Fibroblast of skin of back (primary cell): Measurements from ENCODE around the gene WDR36.
A peak's percentile ranks its signal among the peaks of the same experiment; 100 is the strongest.

ENCODE experiments used
- DNase-seq: peaks from one replicate; pipeline ENCODE4 v3.0.0-alpha.2; 2013

WDR36 gene

DNA sequence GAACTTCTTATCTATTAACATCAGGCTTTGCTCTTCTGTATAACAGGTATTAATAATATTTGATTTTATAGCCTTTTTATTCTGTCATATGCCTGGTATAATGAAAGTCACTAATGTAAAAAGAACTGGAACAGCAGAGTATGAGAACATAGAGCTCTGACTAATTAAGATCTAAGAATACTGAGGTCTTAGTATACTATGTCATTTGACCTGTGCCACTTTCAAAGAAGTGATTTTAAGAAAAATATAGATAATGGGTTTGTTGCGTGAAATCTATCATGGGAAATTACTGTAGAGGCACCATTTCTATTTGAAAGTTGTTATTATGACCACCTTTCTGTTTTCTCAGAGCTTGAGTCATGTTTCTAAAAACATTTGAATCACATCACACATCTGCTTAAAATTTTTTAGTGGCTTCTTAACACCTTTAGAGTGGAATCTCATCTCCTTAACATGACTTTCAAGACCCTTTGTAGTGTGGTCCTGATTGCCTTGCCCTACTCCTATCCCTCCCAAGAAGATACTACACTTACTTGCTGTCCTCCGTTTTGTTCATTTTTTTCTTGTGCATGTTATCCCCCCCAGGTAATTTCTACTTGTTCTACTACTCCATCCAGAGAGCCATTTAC lies 14.3 kb downstream of the WDR36 start:
- no peak for DNase-seq

DNA sequence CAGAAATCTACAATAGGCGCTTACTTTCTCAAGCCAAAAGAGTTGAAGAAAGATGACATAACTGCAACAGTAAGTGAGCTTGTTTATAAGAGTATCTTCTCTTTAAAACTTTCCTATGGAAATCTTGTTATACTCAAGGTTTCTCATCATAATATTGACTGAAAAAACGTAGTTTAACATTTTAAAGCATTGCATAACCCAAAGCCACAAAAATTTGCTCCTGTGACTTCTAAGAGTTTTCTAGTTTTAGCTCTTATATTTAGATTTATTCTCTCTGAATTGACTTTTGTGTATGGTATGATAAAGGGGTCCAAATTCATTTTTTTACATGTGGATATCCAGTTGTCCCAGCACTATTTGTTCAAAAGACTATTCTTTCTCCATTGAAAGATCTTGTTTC lies 15.2 kb downstream of the WDR36 start:
- DNase-seq = no peak

DNA sequence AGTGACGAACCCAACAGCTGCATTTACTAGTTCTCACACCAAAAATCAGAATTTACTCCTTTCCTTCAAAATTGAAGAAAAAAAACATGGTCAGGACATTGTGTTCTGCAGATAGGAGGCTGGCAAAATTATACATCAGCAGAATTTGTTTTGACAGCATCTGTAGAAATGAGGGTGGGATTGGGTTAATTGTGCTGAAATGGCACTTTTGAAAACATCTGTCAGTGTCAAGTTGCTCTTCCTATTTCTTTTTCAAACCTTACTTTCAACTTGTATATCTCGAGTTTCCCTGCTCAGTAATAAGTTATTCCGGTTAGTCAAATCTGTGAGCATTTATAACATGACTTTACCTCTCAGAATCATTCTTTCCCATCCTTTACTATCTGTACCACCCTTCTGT lies 19.8 kb downstream of the WDR36 start:
- DNase-seq = no peak

DNA sequence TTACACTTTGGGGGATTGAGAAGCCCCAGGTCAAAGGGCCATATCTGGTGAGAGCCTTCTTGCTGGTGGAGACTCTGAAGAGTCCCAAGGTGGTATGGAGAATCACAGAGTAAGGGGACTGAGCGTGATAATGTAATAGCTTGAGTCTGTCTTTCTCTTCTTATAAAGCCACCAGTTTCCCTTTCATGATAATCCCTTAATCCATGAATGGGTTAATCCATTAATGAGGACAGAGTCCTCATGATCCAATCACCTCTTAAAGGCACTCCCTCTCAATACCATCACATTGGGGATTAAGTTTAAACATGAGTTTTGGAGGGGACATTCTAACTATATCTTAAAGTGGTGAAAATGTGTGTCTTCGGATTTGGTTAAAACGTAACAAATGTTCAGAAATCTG lies 21.5 kb downstream of the WDR36 start:
- no peak for DNase-seq

DNA sequence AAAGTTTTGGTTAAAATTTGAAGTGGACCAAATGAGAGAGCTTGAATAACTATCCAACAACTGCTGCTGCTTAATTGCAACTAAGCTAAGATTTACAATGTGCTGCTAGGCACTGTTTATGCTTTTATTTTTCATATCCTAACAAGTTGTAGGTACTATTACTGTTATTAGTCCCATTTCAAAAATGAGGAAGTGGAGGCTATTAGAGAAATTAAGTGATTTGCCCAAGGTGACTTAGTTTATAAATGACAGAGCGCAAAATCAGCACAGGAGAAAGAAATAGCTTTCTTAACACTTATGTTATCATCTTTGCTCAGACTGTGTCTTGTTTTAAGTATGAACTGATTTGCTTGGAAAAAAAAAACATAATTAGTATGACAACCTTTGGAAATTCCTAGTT lies 23.1 kb downstream of the WDR36 start:
- DNase-seq = no peak

DNA sequence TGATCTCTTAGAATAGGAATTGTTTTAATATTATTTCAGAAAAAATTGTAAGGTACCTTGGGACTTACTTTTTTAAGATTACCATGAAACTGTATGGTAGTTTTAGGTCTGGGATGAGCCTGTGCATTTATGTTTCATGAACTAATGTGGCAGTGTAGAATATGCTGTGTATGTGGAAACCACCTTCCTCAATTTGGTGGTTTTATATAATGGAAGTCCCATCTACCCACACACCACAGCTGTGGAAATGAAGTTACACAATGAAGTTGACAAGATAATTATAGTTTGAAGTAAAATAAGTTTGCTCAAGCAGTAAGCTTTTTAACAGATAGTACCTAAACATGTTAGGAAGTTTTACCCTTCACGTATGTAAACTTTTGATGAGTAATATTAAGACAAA lies 24.4 kb downstream of the WDR36 start:
- DNase-seq = no peak

DNA sequence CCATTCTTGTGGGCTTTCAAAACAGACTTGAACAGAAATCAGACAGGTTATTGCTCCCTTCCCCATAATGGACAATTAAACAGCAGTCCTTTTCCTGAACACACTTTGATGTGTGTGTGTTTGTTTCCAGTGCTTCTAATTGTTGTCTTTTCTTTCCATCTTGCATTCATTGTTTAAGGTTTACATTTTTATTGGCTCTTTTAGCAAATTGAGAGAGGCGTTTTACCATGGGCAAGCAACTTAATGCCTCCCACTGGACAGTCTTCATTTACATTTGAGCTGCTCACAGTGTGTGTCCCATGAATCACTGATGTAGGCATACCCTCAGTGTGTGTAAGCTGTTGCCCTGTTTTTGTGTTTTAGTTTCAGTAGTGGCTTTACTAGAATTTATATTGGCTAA lies 25.0 kb downstream of the WDR36 start:
- DNase-seq = no peak

DNA sequence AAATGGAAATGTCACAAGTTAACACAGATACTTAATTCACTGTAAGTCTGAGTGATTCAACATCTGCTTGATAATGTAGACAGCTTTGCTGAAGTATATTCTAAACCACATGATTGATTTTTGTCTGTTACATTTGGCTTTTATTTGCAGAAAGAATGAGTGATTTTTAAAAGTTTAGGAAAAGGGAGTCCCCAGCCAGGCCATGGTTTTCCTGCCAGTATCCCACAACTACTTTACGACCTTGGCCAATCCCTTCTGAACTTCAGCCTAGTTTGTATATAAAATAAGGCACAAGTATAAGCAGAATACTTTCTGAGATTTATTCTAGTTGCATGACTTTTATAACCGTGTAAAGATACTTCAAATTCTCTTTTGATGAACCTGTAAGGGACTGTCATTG lies 27.1 kb downstream of the WDR36 start:
- DNase-seq = no peak

DNA sequence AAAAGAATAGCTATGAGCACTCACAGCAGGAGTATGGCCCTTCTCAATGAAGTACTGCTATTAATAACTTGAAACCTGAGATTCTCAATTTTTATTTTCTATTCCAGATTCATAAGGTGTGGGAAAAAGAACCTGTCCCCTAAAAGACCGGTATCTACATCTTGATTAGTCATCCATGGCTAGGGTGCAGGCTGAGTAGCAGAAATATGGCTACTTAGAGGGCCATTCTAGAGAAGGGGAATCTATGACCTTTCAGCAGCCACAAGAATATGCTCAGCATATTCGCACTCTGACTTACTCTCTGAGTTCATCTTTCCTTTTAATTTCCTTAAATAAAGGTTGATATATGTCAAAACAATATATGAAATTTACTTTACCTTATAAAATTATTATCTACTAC lies 27.7 kb downstream of the WDR36 start:
- DNase-seq = no peak

DNA sequence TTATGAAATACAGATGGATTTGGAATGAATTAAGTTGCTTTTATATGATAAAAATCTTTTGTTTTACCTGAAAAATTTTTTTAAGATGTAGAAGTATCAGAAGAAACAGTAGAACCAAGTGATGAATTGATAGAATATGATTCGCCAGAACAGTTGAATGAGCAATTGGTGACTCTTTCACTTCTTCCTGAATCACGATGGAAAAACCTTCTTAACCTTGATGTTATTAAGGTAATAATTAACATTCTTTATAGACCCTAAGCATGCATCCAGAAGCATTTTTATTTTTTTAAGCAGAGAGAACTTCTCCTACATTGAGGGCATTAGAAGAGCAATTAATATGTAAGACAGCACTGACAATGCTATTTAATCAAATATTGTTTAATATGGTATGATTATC lies 28.8 kb downstream of the WDR36 start:
- DNase-seq = no peak

DNA sequence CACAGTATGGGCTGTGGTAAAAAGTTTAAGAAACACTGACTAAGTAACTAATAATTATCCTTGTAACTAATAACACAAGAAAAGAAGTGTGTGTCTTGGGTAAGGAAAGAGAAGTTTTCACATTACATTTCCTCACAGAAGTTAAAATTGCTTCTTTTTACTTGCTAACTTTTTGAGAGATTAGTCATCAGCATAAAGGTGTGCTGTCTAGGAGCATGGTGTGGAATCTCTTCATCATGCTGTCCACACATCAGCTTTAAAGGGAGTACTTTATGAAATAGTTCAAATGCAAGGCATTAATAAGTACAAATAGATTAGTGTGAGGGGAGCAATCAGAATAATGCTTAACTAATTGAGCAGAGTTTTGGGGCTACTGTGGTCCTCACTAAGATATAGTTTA lies 29.8 kb downstream of the WDR36 start:
- DNase-seq = no peak

DNA sequence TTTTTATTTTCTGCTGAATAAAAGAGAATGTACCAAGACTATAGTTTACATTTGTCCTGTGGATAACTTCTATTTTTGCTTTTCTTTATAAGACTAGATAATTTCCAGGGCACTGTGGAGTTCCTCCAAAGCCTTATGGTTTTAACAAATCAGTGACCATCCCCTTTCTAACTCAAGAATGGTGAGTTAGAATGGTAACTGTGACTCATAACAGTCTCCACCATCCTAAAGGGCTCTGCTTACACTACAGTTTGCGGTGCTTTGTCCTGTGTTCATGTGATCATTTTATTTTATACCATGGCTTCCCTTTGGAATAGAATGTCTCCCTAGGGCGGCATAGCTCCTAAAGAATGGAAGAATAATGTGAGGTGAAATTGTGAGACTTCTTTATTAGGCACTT lies 30.2 kb downstream of the WDR36 start:
- no peak for DNase-seq

DNA sequence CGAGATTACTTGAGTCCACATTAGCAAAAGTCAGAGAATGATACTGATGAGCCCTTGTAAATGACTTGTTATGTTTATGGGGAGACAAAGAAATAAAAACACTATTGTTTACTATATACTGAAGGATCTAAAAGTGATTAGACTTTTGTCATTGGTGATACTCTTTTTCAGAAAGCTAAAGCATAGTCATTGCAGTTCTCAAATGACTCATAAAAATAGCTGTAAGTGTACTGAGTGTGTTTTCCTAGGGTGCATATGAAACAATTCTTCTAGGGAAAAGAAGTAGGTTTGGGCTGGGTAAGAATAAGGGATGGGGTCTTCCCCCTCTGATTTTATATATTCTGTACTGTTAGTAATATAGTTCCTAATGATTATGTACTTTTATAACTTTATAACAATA lies 32.6 kb downstream of the WDR36 start:
- no peak for DNase-seq

DNA sequence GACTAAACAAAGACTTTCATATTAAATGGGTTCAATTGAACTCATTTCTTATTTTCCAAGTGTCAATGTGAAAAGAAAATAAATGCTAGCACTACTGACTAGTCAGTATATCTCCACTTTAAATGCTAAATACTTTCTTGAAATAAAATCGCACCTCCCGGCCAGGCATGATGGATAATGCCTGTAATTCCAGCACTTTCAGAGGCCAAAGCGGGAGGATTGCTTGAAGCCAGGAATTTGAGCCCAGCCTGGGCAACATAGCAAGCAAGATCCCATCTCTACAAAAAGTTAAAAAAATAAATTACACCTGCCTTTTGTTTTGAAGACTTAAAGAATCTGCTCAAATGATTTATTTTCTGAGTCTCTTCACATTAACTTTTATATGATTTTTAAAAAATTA lies 34.7 kb downstream of the WDR36 start:
- no peak for DNase-seq

DNA sequence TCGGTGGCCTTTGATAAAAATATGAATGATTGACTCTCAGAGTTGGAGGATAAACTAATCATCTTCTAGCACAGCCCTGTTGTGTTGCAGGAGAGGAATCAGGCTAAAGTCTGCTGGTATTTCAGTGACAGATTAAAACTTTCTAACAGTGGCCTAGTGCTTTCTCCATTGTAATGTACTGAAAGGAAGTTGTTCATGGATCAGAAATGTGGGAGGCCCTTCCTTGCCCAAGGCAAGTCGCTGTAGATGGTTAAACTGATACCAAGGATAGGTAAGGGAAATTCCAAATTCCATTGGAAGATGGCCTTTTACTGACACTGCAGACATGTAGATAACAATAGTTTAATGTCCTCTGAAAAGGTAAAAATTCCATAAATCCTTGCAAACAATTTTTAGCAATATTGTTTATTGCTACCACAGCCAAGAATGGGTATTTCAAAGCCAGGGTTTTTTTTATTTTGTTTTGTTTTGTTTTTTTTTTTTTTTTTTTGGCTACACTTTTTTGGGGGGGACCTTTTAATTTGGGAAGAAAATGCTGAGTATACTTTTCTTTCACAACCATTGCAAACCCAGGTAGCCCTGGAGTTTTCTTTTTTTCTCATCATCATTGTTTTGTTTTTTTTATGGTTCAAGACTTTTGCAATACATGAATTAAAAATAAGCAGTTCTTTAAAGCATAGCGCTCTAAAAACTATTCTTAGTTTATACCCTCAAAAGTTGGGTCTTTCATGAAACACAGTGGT lies 35.5 kb downstream of the WDR36 start:
- DNase-seq = no peak

DNA sequence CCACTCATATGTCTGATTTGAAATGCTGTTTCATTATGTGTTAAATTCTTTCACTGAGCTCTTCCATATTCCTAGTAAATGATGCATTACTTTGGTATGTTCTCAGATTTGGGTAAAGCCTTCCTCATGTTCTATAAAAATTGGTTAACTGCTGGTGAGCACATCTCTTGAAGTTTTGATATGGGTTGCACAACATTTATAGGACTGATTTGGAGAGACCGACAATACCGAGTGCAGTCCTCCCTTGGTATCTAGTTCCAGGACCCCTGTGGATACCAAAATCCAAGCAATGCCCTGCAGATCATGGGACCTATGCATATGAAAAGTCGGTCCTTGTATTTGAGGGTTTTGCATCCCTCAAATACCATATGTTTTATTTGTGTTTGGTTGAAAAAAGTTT lies 37.8 kb downstream of the WDR36 start:
- peak; percentile 71 for DNase-seq

DNA sequence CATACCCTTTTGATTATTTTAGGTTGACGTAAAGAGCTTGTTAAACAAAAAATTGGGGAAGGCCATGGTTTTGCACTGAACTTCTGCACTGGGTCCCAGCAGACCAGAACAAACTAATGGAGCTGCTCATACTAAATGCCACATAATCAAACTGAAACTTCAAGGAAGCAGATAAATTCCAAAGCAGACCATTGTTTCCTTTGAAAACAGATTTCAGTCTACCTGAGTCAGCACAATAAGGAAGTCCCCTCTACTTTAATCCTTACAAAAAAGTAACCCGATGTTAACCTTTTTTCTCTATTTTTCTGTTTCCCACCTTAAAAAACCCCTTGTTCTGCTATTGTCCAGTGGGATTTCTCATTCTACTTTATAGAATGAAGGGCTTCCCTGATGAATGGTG lies 39.2 kb downstream of the WDR36 start:
- DNase-seq = no peak

DNA sequence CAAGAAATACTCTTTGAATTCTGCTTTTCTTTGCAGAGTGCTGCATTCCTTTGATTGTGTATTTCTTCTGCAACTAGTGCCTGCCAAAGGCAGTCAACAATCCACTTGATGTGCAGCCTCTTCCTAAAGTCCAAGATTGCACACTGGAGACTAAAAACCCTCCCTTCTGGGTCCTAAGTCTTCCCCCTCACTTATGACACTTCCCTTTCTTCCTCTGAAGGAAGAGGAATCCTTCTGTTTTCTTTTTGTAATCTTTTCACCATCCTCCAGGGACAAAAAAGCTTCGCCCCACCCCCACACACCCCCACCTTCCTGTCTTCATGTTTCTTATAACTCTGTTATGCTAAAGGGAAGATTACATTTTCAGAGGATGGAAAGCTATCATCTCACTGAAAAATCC lies 39.9 kb downstream of the WDR36 start:
- DNase-seq = no peak

DNA sequence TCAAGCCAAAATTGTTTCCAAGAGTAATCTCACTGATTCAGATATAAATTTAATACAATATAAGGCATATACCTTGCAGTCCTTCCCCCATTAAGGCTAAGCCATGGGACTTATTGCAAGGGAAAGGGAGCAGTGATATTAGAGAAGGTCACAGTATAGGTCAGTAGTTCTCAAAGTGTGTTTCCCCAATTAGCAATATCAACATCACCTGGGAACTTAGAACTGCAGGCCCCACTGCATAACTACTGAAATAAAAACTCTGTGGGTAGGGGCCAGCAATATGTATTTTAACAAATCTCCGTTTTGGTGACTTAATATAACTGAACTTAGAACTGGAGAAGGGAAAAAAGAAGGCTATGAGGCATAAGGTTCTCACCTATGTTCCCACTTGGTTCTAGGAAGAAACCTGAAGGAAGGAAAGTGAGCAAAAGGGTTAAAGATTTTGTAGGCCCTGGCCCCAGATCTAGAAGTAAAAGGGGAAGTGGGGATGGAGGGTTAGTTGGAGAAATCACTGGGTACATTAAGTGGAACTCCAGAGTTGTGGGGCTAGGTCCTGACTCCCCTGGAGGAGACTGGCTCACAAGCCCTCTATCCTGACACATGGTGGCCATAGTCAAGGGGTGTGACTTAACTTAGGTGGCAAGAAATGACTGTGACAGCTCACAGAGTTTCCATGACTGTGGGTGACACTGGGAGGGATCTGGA lies 40.7 kb downstream of the WDR36 start:
- DNase-seq = no peak

DNA sequence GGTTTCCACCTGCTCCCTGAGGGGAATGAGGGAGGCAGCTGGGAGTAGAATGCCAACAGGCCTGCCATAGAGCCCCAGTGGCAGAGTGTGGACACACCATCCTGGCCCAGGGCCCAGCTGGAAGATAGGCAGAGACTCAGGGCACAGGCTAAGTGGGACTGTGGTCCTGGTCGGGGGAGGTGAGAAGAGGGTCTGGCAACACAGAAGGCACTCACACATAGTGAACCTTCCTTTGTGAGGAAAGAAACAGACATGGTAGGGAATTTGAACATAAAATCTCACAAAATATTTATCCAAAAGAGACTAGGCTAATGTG lies 41.2 kb downstream of the WDR36 start:
- DNase-seq = no peak

DNA sequence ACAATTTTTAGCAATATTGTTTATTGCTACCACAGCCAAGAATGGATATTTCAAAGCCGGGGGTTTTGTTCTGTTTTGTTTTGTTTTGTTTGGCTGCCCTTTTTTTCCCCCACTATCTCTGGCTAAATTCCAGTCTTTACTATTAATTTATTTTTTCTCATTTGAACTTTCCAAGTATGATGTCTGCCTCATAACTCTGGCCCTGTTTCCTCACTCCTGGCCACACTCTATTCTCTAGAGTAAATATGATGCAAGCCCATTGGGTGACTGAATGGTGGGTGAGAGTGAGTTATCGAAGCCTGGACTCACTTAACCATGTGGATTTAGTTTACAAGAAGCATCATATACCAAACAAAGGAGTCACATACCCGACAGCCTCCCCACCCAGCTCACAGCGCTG lies 41.9 kb downstream of the WDR36 start:
- peak; percentile 33 for DNase-seq

DNA sequence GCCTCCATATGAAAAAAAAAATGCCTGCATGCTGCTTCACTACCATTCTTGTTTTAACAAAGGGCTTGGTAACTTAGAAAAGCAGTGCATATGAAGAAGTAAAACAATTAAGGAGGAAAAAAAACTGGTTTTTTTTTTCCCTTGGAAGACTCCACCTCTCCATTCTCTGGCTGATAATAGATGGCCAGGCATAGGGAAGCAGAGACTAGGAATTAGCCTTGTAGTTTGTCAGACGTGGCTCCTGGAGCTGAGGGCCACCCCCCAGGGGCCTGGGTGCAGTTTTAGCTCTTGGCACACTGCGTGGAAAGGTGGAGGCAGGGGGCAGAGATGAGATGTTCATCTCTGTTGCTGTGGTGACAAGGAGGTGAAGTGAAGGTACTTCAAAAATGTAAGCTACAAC lies 42.7 kb downstream of the WDR36 start:
- DNase-seq = no peak

DNA sequence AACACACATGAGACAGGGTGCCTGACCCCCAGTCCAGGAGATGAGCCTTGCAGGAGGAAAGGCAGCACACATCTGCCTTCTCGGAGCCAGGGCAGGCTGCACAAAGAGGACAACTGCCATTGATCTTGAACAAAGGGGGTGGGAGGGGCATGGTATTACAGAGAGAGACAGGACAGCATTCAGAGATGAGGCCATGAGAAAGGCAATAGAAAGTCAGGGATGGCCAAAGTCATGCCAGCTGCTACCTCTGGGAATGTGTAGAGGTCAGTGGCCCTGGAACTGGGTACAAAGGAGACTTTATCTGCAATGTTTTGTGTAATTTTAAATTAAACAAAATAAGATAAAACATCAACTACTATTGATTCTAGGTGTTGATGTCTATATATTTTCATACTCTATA lies 43.2 kb downstream of the WDR36 start:
- DNase-seq = no peak

DNA sequence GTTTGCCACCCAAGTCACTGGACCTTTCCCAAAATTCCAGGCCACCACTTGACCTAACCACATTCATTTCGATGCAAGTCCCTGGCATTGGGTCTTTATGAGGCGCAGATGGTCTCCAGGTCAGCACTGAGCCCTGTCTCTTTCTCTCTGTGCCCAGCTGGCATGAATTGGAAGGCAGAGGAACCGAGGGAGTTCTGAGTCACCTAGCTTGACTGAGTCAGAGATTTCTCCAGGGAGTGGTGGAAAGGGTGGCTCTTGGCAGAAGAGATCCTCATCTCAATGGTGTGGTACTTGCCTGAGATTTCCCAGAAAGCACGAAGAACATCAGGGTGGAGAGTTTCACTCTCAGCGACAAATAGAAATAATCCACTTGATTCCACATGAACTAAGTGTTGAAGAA lies 43.8 kb downstream of the WDR36 start:
- peak; percentile 66 for DNase-seq
